ENCODE data around the gene GALNT2.

GALNT2 gene

GRCh38 chr1:230248016-230248888 lies 181.2 kb downstream of the GALNT2 start:
- DNase-seq = no peak

GRCh38 chr1:230248889-230249270 lies 181.8 kb downstream of the GALNT2 start:
- no peak for DNase-seq

- no peak for DNase-seq
These were observed 182.8 kb downstream of the GALNT2 start for GRCh38 chr1:230249695-230250480.

GRCh38 chr1:230250666-230251065 lies 183.6 kb downstream of the GALNT2 start:
- DNase-seq = no peak

GRCh38 chr1:230251644-230252191 lies 184.7 kb downstream of the GALNT2 start:
- DNase-seq = no peak

- no peak for DNase-seq
These were observed 186.1 kb downstream of the GALNT2 start for GRCh38 chr1:230253150-230253549.

GRCh38 chr1:230254265-230254664 lies 187.2 kb downstream of the GALNT2 start:
- no peak for DNase-seq

GRCh38 chr1:230255116-230255515 lies 188.1 kb downstream of the GALNT2 start:
- DNase-seq = no peak

- no peak for DNase-seq
These were observed 189.0 kb downstream of the GALNT2 start for GRCh38 chr1:230255991-230256390.

- no peak for DNase-seq
These were observed 189.9 kb downstream of the GALNT2 start for GRCh38 chr1:230256896-230257295.

GRCh38 chr1:230259621-230260020 lies 192.6 kb downstream of the GALNT2 start:
- no peak for DNase-seq

GRCh38 chr1:230260831-230261230 lies 193.8 kb downstream of the GALNT2 start:
- no peak for DNase-seq

GRCh38 chr1:230261928-230262650 lies 195.1 kb downstream of the GALNT2 start:
- DNase-seq = no peak

- DNase-seq = no peak
These were observed 196.0 kb downstream of the GALNT2 start for GRCh38 chr1:230262867-230263567.

GRCh38 chr1:230263568-230264195 lies 196.6 kb downstream of the GALNT2 start:
- DNase-seq = no peak

- no peak for DNase-seq
These were observed 197.3 kb downstream of the GALNT2 start for GRCh38 chr1:230264342-230264741.

GRCh38 chr1:230265200-230266115 lies 198.4 kb downstream of the GALNT2 start:
- no peak for DNase-seq

- no peak for DNase-seq
These were observed 199.4 kb downstream of the GALNT2 start for GRCh38 chr1:230266456-230266855.

GRCh38 chr1:230267338-230268065 lies 200.5 kb downstream of the GALNT2 start:
- peak; percentile 85 for DNase-seq
